T-helper 2 cell treated with Interferon-gamma antibody and Interleukin-4, amounts not matched to agents 5 μg/mL and 100 μg/mL, for 36 hours (primary cell): ENCODE results near the gene MAPK12.

Experiments used
- DNase-seq: peaks from one replicate; pipeline ENCODE4 v3.0.0; 2021; ENCODE audit warnings: low spot score
- H3K27ac Mint-ChIP-seq: one replicate; pipeline ENCODE4 v1.8.0; 2021; ENCODE audit warnings: mild to moderate bottlenecking, mixed read lengths
- H3K27me3 Mint-ChIP-seq: one replicate; pipeline ENCODE4 v1.8.0; 2021; ENCODE audit warnings: low read depth, mixed read lengths
- H3K36me3 Mint-ChIP-seq: one replicate; pipeline ENCODE4 v1.8.0; 2021; ENCODE audit warnings: low read depth, mixed read lengths
- H3K4me1 Mint-ChIP-seq: one replicate; pipeline ENCODE4 v1.8.0; 2021; ENCODE audit warnings: low read depth, mixed read lengths
- H3K4me3 Mint-ChIP-seq: one replicate; pipeline ENCODE4 v1.8.0; 2022; ENCODE audit warnings: mild to moderate bottlenecking, moderate library complexity, mixed read lengths
- H3K9me3 Mint-ChIP-seq: one replicate; pipeline ENCODE4 v1.8.0; 2021; ENCODE audit warnings: mixed read lengths

Gene MAPK12

GRCh38 chr22:50238755-50239154, 22.7 kb downstream of the MAPK12 start:
- Mint-ChIP-seq H3K27ac (no peak overlapping the region), H3K36me3 (peaks cover 35% of the 10 kb centered on the region), H3K9me3 (peaks cover 8% of the 10 kb centered on the region), H3K27me3 (no peaks in the 10 kb centered on the region), H3K4me3 (no peak overlapping the region), H3K4me1 (peaks cover 13% of the 10 kb centered on the region)
- DNase-seq: no peak

GRCh38 chr22:50236731-50237409, 24.6 kb downstream of the MAPK12 start:
- Mint-ChIP-seq H3K27ac (no peak overlapping the region), H3K36me3 (peaks cover 38% of the 10 kb centered on the region), H3K9me3 (peaks cover 8% of the 10 kb centered on the region), H3K4me3 (no peak overlapping the region), H3K4me1 (peaks cover 8% of the 10 kb centered on the region), H3K27me3 (no peaks in the 10 kb centered on the region)
- DNase-seq: no peak

GRCh38 chr22:50233223-50233622, 28.3 kb downstream of the MAPK12 start:
- no peak for DNase-seq
- Mint-ChIP-seq H3K27ac (no peak overlapping the region), H3K36me3 (peaks cover 40% of the 10 kb centered on the region), H3K4me1 (no peaks in the 10 kb centered on the region), H3K4me3 (no peak overlapping the region), H3K27me3 (no peaks in the 10 kb centered on the region), H3K9me3 (peaks cover 8% of the 10 kb centered on the region)

- no peak overlapping the region for H3K27ac Mint-ChIP-seq
- H3K4me1 Mint-ChIP-seq: no peaks in the 10 kb centered on the region
- H3K36me3 Mint-ChIP-seq: peaks cover 35% of the 10 kb centered on the region
- no peak for DNase-seq
- H3K27me3 Mint-ChIP-seq: no peaks in the 10 kb centered on the region
- peaks cover 8% of the 10 kb centered on the region for H3K9me3 Mint-ChIP-seq
- no peak overlapping the region for H3K4me3 Mint-ChIP-seq
Observed at GRCh38 chr22:50232481-50233151, 28.9 kb downstream of the MAPK12 start.

GRCh38 chr22:50229370-50229769, 32.1 kb downstream of the MAPK12 start:
- no peak for DNase-seq
- Mint-ChIP-seq H3K36me3 (peaks cover 25% of the 10 kb centered on the region), H3K9me3 (no peaks in the 10 kb centered on the region), H3K27ac (no peak overlapping the region), H3K27me3 (no peaks in the 10 kb centered on the region), H3K4me3 (no peak overlapping the region), H3K4me1 (no peaks in the 10 kb centered on the region)

GRCh38 chr22:50228366-50228765, 33.1 kb downstream of the MAPK12 start:
- Mint-ChIP-seq H3K27ac (no peak overlapping the region), H3K4me1 (no peaks in the 10 kb centered on the region), H3K9me3 (no peaks in the 10 kb centered on the region), H3K4me3 (no peak overlapping the region), H3K27me3 (no peaks in the 10 kb centered on the region), H3K36me3 (peaks cover 20% of the 10 kb centered on the region)
- DNase-seq: no peak

GRCh38 chr22:50227579-50228215, 33.8 kb downstream of the MAPK12 start:
- H3K4me1 Mint-ChIP-seq: no peaks in the 10 kb centered on the region
- no peak for DNase-seq
- no peaks in the 10 kb centered on the region for H3K27me3 Mint-ChIP-seq
- no peak overlapping the region for H3K27ac Mint-ChIP-seq
- H3K4me3 Mint-ChIP-seq: no peak overlapping the region
- H3K36me3 Mint-ChIP-seq: peaks cover 20% of the 10 kb centered on the region
- H3K9me3 Mint-ChIP-seq: no peaks in the 10 kb centered on the region

- no peak overlapping the region for H3K27ac Mint-ChIP-seq
- DNase-seq: no peak
- no peak overlapping the region for H3K4me3 Mint-ChIP-seq
- no peaks in the 10 kb centered on the region for H3K4me1 Mint-ChIP-seq
- peaks cover 18% of the 10 kb centered on the region for H3K36me3 Mint-ChIP-seq
- H3K27me3 Mint-ChIP-seq: no peaks in the 10 kb centered on the region
- no peaks in the 10 kb centered on the region for H3K9me3 Mint-ChIP-seq
Observed at GRCh38 chr22:50226875-50227165, 34.7 kb downstream of the MAPK12 start.

GRCh38 chr22:50226063-50226874, 35.2 kb downstream of the MAPK12 start:
- no peak overlapping the region for H3K27ac Mint-ChIP-seq
- no peak overlapping the region for H3K4me3 Mint-ChIP-seq
- peaks cover 18% of the 10 kb centered on the region for H3K36me3 Mint-ChIP-seq
- no peaks in the 10 kb centered on the region for H3K4me1 Mint-ChIP-seq
- DNase-seq: no peak
- H3K9me3 Mint-ChIP-seq: no peaks in the 10 kb centered on the region
- no peaks in the 10 kb centered on the region for H3K27me3 Mint-ChIP-seq

- H3K36me3 Mint-ChIP-seq: peaks cover 22% of the 10 kb centered on the region
- H3K9me3 Mint-ChIP-seq: no peaks in the 10 kb centered on the region
- no peaks in the 10 kb centered on the region for H3K27me3 Mint-ChIP-seq
- no peaks in the 10 kb centered on the region for H3K4me1 Mint-ChIP-seq
- no peak overlapping the region for H3K27ac Mint-ChIP-seq
- no peak overlapping the region for H3K4me3 Mint-ChIP-seq
- no peak for DNase-seq
Observed at GRCh38 chr22:50225200-50225969, 36.1 kb downstream of the MAPK12 start.

GRCh38 chr22:50224071-50224470, 37.4 kb downstream of the MAPK12 start:
- Mint-ChIP-seq H3K27ac (no peak overlapping the region), H3K27me3 (no peaks in the 10 kb centered on the region), H3K9me3 (no peaks in the 10 kb centered on the region), H3K36me3 (peaks cover 15% of the 10 kb centered on the region), H3K4me3 (no peak overlapping the region), H3K4me1 (no peaks in the 10 kb centered on the region)
- no peak for DNase-seq

GRCh38 chr22:50222508-50222907, 39.0 kb downstream of the MAPK12 start:
- H3K36me3 Mint-ChIP-seq: peaks cover 12% of the 10 kb centered on the region
- H3K27ac Mint-ChIP-seq: no peak overlapping the region
- H3K4me1 Mint-ChIP-seq: no peaks in the 10 kb centered on the region
- no peaks in the 10 kb centered on the region for H3K9me3 Mint-ChIP-seq
- no peaks in the 10 kb centered on the region for H3K27me3 Mint-ChIP-seq
- DNase-seq: no peak
- no peak overlapping the region for H3K4me3 Mint-ChIP-seq

GRCh38 chr22:50221410-50222300, 39.8 kb downstream of the MAPK12 start:
- peaks cover 12% of the 10 kb centered on the region for H3K36me3 Mint-ChIP-seq
- H3K27ac Mint-ChIP-seq: no peak overlapping the region
- DNase-seq: no peak
- H3K9me3 Mint-ChIP-seq: no peaks in the 10 kb centered on the region
- no peak overlapping the region for H3K4me3 Mint-ChIP-seq
- H3K4me1 Mint-ChIP-seq: no peaks in the 10 kb centered on the region
- no peaks in the 10 kb centered on the region for H3K27me3 Mint-ChIP-seq
